Measurements from ENCODE around the gene ADAMTS12.
"Not testable (repeated sequence)": the region's sequence is repeated elsewhere in the genome, so short reads cannot be mapped to it uniquely, and the experiment has no call there.

Gene ADAMTS12

GRCh38 chr5:33891788-33892619, at the start of gene ADAMTS12:
Gene ADAMTS12, minus strand, starts transcription at chr5:33891990. Its CDS starts 134 bp downstream, at chr5:33891856.
- DNase-seq = no peak

- DNase-seq = no peak
Observed at GRCh38 chr5:33941090-33941489, 49.3 kb upstream of the ADAMTS12 start.

GRCh38 chr5:33939556-33940262, 47.9 kb upstream of the ADAMTS12 start:
- DNase-seq = no peak

GRCh38 chr5:33938881-33939280, 47.1 kb upstream of the ADAMTS12 start:
- DNase-seq = no peak

GRCh38 chr5:33938507-33938796, 46.7 kb upstream of the ADAMTS12 start:
- no peak for DNase-seq

- DNase-seq = no peak
Observed at GRCh38 chr5:33937707-33938506, 46.1 kb upstream of the ADAMTS12 start.

- no peak for DNase-seq
Observed at GRCh38 chr5:33937017-33937706, 45.4 kb upstream of the ADAMTS12 start.

- no peak for DNase-seq
Observed at GRCh38 chr5:33936381-33937016, 44.7 kb upstream of the ADAMTS12 start, which contains the start of gene RXFP3. Gene RXFP3, plus strand, starts transcription at chr5:33936386. Its CDS starts 355 bp downstream, at chr5:33936741.

GRCh38 chr5:33936004-33936380, 44.2 kb upstream of the ADAMTS12 start:
- no peak for DNase-seq

- no peak for DNase-seq
Observed at GRCh38 chr5:33934176-33934575, 42.4 kb upstream of the ADAMTS12 start.

- DNase-seq = no peak
Observed at GRCh38 chr5:33933723-33934169, 42.0 kb upstream of the ADAMTS12 start.

- DNase-seq = no peak
Observed at GRCh38 chr5:33931136-33931535, 39.3 kb upstream of the ADAMTS12 start.

GRCh38 chr5:33929925-33930690, 38.3 kb upstream of the ADAMTS12 start:
- no peak for DNase-seq

- DNase-seq = no peak
Observed at GRCh38 chr5:33928283-33928682, 36.5 kb upstream of the ADAMTS12 start.

- DNase-seq = no peak
Observed at GRCh38 chr5:33927685-33928084, 35.9 kb upstream of the ADAMTS12 start.

GRCh38 chr5:33925278-33925677, 33.5 kb upstream of the ADAMTS12 start:
- DNase-seq = no peak

GRCh38 chr5:33921002-33921401, 29.2 kb upstream of the ADAMTS12 start:
- DNase-seq = no peak

GRCh38 chr5:33914844-33915243, 23.1 kb upstream of the ADAMTS12 start:
- DNase-seq = not testable (repeated sequence)

- DNase-seq = not testable (repeated sequence)
Observed at GRCh38 chr5:33906248-33906647, 14.5 kb upstream of the ADAMTS12 start.

GRCh38 chr5:33905381-33905780, 13.6 kb upstream of the ADAMTS12 start:
- DNase-seq = no peak

- no peak for DNase-seq
Observed at GRCh38 chr5:33903118-33903517, 11.3 kb upstream of the ADAMTS12 start.
